H1 (cell line): ENCODE data around the gene SOX12. TPM values are rescaled to one million over a fixed set of nuclear protein-coding genes. Genes with fewer than 3 reads are reported as not detected.
A peak's percentile ranks its signal among the peaks of the same experiment; 100 is the strongest.

Experiments
- JUND ChIP-seq: IDR thresholded peaks from 2 replicates; pipeline ENCODE4 v1.6.1; 2011; ENCODE audit warnings: mild to moderate bottlenecking, improper control_type of control experiment, low read length
- KDM4A ChIP-seq: IDR thresholded peaks from one replicate; pipeline ENCODE4 v1.7.1; 2012; ENCODE audit warnings: low read depth, mild to moderate bottlenecking, moderate library complexity, low read length, inconsistent platforms; ENCODE audit not compliant: severe bottlenecking
- RAD21 ChIP-seq, 2 experiments: IDR thresholded peaks in 1 of 2; conservative IDR thresholded peaks in 1 of 2; 2 replicates each; pipeline ENCODE4 v1.6.1; 2011; ENCODE audit warnings: low read depth in 2 of 2, low read length in 2 of 2, improper control_type of control experiment in 1 of 2, inconsistent platforms in 1 of 2, mild to moderate bottlenecking in 1 of 2, moderate library complexity in 1 of 2
- SP4 ChIP-seq: IDR thresholded peaks from 2 replicates; pipeline ENCODE4 v1.6.1; 2012; ENCODE audit warnings: low read length, inconsistent platforms
- polyA plus RNA-seq, 7 experiments: library from polyadenylated mRNA; depleted of rRNA in 3 of 7; stranded (reverse) in 5 of 7; unstranded in 2 of 7; fragments of >200 nt in 5 of 7; fragments of 200-250 nt in 2 of 7; gene quantifications; 1 replicate in 5 of 7; 2 replicates in 1 of 7; 4 replicates in 1 of 7; pipeline versions ENCODE4 v1.2.1 to v1.2.3, GENCODE V29; 2011 to 2013; ENCODE audit warnings: missing spikeins in 2 of 7, mixed read lengths in 2 of 7
- total RNA-seq: library from RNA; stranded (reverse); fragmentation: NEBNext Ultra II Directional; extraction: Animal tissue kit (Norgen Biotek cat#: 25700); gene quantifications from 2 replicates; pipeline ENCODE4 v1.2.1, GENCODE V29; 2021
- TF ChIP-seq, protein P1 (sequence below), 3 experiments: IDR thresholded peaks; 1 replicate in 2 of 3; 2 replicates in 1 of 3; pipeline versions ENCODE4 v1.5.1 to v1.6.1; 2011; ENCODE audit warnings: low read length in 3 of 3, mild to moderate bottlenecking in 3 of 3, inconsistent platforms in 2 of 3, low read depth in 1 of 3, moderate library complexity in 1 of 3; ENCODE audit not compliant: insufficient read depth in 1 of 3; ENCODE audit errors: control extremely low read depth in 1 of 3

Gene SOX12
- total and polyA plus RNA-seq, 2 of the 8 experiments (the other 6 are each of a cell fraction or from before 2014, with no cell fraction given): 6.4 to 63.0 TPM

DNA sequence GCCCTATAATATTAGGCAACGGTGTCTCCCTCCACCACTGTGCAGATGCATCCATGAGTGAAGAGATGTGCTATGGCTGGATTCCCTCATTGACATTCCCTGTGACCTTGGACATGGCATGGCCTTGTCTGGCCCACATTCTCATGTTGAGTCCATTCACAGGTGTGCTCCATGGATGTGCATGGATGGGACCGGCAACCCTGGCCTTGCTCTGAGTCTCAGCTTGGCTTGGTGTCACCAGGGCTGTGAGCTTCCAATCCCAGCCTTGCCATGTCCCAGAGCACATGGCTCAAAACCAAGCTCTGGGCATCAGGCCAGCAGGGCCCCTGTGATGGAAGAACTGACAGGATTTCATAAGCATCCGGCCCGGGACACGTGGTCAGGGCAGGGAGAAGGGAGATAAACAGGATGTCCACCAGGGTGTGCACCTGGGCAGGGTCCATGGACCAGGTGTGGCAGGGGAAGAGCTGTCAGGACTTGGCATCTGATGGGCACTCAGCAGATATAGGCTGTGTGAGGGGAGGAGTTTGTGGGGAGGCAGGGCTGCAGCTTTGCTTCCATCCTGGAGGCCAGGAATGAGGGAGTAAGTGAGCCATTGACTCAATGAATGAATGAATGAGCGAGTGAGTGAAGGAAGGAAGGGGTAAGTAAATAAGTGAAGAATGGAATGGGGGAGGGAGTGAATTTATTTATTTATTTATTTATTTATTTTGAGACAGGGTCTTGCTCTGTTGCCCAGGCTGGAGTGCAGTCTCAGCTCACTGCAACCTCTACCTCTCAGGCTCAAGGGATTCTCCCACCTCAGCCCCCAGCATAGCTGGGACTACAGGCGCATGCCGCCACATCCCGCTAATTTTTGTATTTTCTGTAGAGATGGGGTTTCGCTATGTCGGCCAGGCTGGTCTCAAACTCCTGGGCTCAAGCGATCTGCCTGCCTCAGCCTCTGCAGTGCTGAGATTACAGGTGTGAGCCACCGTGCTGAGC is 37.2 kb downstream of the SOX12 start (continued):
- TF ChIP-seq, protein P1, sequence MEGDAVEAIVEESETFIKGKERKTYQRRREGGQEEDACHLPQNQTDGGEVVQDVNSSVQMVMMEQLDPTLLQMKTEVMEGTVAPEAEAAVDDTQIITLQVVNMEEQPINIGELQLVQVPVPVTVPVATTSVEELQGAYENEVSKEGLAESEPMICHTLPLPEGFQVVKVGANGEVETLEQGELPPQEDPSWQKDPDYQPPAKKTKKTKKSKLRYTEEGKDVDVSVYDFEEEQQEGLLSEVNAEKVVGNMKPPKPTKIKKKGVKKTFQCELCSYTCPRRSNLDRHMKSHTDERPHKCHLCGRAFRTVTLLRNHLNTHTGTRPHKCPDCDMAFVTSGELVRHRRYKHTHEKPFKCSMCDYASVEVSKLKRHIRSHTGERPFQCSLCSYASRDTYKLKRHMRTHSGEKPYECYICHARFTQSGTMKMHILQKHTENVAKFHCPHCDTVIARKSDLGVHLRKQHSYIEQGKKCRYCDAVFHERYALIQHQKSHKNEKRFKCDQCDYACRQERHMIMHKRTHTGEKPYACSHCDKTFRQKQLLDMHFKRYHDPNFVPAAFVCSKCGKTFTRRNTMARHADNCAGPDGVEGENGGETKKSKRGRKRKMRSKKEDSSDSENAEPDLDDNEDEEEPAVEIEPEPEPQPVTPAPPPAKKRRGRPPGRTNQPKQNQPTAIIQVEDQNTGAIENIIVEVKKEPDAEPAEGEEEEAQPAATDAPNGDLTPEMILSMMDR (IDR thresholded peaks at IDR 0.05; ENCODE audit: control extremely low read depth in 1 of 3, insufficient read depth in 1 of 3, low read depth in 1 of 3, low read length in 3 of 3): peak; percentile 44 to 54 (median 49)
- no peak for TF ChIP-seq SP4
- TF ChIP-seq RAD21 (IDR thresholded peaks at IDR 0.05 in 1 of 2, conservative IDR thresholded peaks at IDR 0.05 in 1 of 2; ENCODE audit: low read depth in 2 of 2, low read length in 2 of 2): peak; percentile 44 to 58
- TF ChIP-seq JUND: no peak
- no peak for TF ChIP-seq KDM4A
